Measurements from ENCODE around the gene CST8. TPM values are rescaled to one million over a fixed set of nuclear protein-coding genes. Genes with fewer than 3 reads are reported as not detected.

Gene CST8
- total and polyA plus RNA-seq, 2 experiments from 2014 or later: not detected

DNA sequence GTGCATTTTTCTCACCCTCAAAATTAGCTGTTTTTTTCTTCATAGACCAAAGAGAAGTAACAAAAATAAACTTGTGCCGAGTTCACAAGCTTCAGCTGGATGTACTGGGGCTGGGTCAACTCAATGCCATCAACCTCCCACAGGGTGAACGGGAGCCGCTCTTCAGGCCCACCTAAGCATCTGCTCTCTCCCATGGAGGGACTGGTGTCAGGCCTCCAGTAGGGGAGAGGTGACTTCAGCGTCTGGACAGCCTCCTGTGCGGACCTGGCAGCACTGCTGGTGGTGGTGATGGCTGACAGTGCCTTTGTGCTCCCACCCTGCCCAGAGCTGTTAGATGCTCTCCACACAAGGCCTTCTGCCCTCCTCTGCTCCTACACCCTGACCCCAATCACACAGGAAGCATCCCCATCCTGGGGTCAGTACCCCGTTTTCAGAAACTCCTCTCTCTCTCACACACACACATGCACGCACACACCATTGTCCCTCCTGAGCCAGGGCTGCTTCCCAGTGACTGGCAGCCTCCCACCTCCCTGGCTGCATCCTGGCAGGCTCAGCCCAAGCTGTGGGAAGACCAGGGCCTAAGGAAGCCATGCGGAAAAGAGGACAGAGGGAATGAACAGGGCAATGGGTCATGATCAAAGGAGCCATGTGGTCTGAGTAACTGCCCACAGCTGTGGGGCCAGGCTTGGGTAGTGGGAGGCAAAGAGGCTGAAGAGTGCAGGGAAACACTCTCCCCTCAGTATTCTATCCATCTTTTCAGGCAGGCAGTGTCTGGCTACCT lies 17.7 kb downstream of the CST8 start:
- ATAC-seq (peak; percentile 25; the same call in 2 of the 3 replicates), DNase-seq (ENCODE audit: low spot score) (no peak)
- TF ChIP-seq ZNF462 (CRISPR knock-in tag; IDR thresholded peaks at IDR 0.05) (no peak), STAT1 (IDR thresholded peaks at IDR 0.05; ENCODE audit: unreplicated experiment) (no peak), EZH2 (IDR thresholded peaks at IDR 0.05; ENCODE audit: low read depth, unreplicated experiment) (no peak), ETS1 (IDR thresholded peaks at IDR 0.05) (no peak), EZH2phosphoT487 (IDR thresholded peaks at IDR 0.05; ENCODE audit: unreplicated experiment) (no peak), POLR2AphosphoS5 (IDR thresholded peaks at IDR 0.05; ENCODE audit: low read depth) (no peak), ZNF114 (CRISPR knock-in tag; IDR thresholded peaks at IDR 0.05) (no peak), JUNB (IDR thresholded peaks at IDR 0.05; ENCODE audit: unreplicated experiment) (no peak), NANOG (IDR thresholded peaks at IDR 0.05; ENCODE audit: borderline replicate concordance) (no peak), CREB1 (CRISPR knock-in tag; IDR thresholded peaks at IDR 0.05; ENCODE audit: low read depth) (no peak), REST (IDR thresholded peaks at IDR 0.05; ENCODE audit: unreplicated experiment) (no peak), ZNF331 (CRISPR knock-in tag; IDR thresholded peaks at IDR 0.05; ENCODE audit: low read depth) (no peak)
- TF ChIP-seq, protein P1, sequence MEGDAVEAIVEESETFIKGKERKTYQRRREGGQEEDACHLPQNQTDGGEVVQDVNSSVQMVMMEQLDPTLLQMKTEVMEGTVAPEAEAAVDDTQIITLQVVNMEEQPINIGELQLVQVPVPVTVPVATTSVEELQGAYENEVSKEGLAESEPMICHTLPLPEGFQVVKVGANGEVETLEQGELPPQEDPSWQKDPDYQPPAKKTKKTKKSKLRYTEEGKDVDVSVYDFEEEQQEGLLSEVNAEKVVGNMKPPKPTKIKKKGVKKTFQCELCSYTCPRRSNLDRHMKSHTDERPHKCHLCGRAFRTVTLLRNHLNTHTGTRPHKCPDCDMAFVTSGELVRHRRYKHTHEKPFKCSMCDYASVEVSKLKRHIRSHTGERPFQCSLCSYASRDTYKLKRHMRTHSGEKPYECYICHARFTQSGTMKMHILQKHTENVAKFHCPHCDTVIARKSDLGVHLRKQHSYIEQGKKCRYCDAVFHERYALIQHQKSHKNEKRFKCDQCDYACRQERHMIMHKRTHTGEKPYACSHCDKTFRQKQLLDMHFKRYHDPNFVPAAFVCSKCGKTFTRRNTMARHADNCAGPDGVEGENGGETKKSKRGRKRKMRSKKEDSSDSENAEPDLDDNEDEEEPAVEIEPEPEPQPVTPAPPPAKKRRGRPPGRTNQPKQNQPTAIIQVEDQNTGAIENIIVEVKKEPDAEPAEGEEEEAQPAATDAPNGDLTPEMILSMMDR (conservative IDR thresholded peaks at IDR 0.05; ENCODE audit: low read depth in 2 of 2): no peak
- Histone ChIP-seq H3K79me2 (replicated peaks; ENCODE audit: insufficient read depth) (no peaks in the 10 kb centered on the region), H3K27ac (ENCODE audit: low read depth) (no peak overlapping the region), H2AFZ (0 out of 2 replicates have a peak overlapping the region, but pooled peaks have one; percentile 24), H3K27me3 (ENCODE audit: insufficient read depth) (no peaks in the 10 kb centered on the region), H3K4me3 (no peak overlapping the region), H3K36me3 (ENCODE audit: insufficient read depth) (no peaks in the 10 kb centered on the region), H3K9me2 (ENCODE audit: insufficient read depth) (no peaks in the 10 kb centered on the region), H3K4me2 (no peak overlapping the region), H3K4me1 (ENCODE audit: insufficient read depth) (peaks cover 6% of the 10 kb centered on the region; the same call in 1 of the 2 replicates), H3F3A (replicated peaks; ENCODE audit: low read depth) (no peaks in the 10 kb centered on the region), H4K20me1 (replicated peaks; ENCODE audit: insufficient read depth) (no peaks in the 10 kb centered on the region)
- Mint-ChIP-seq H3K9me3 (no peaks in the 10 kb centered on the region), H3K4me3 (no peak overlapping the region; the same call in 2 of the 3 replicates), H3K27ac (no peak overlapping the region), H3K27me3 (ENCODE audit: insufficient read depth, low read depth, poor library complexity) (peaks cover 8% of the 10 kb centered on the region), H3K4me1 (peaks cover 27% of the 10 kb centered on the region), H3K36me3 (ENCODE audit: low read depth) (no peaks in the 10 kb centered on the region)

Measured in GM23338 (cell line).